GM18517 (cell line): ENCODE data around the gene VANGL2.

Experiments
- ATAC-seq: cut with Tn5 transposase; IDR thresholded peaks from one replicate; pipeline ENCODE4 v1.9.1; 2021; ENCODE audit warnings: mild to moderate bottlenecking, moderate library complexity; ENCODE audit not compliant: unreplicated experiment

VANGL2 gene

GRCh38 chr1:160454371-160455152 is 54.2 kb downstream of the VANGL2 start:
- ATAC-seq, result no peak

- ATAC-seq, result no peak
Measured at GRCh38 chr1:160455153-160455517, 54.8 kb downstream of the VANGL2 start.

GRCh38 chr1:160459056-160459455 is 58.7 kb downstream of the VANGL2 start:
- no peak for ATAC-seq

- ATAC-seq, result no peak
Measured at GRCh38 chr1:160459687-160460086, 59.3 kb downstream of the VANGL2 start.

GRCh38 chr1:160460214-160460642 is 59.9 kb downstream of the VANGL2 start:
- no peak for ATAC-seq

- ATAC-seq, result no peak
Measured at GRCh38 chr1:160460683-160461287, 60.4 kb downstream of the VANGL2 start.

GRCh38 chr1:160465123-160465522 is 64.8 kb downstream of the VANGL2 start:
- ATAC-seq, result no peak

GRCh38 chr1:160466961-160467360 is 66.6 kb downstream of the VANGL2 start:
- ATAC-seq, result no peak

GRCh38 chr1:160467576-160467975 is 67.2 kb downstream of the VANGL2 start:
- no peak for ATAC-seq

GRCh38 chr1:160471253-160471652 is 70.9 kb downstream of the VANGL2 start:
- ATAC-seq, result no peak

GRCh38 chr1:160472112-160472511 is 71.7 kb downstream of the VANGL2 start:
- no peak for ATAC-seq

- ATAC-seq, result no peak
Measured at GRCh38 chr1:160474392-160475242, 74.3 kb downstream of the VANGL2 start.
